SK-N-SH (cell line): Measurements from ENCODE around the gene MRPS24. TPM values are rescaled to one million over a fixed set of nuclear protein-coding genes. Genes with fewer than 3 reads are reported as not detected.

ENCODE experiments used
- CTCF ChIA-PET: fragments of 300-600, 350-600 bp; formaldehyde crosslinking; extraction: SDS; loops from one replicate; lab custom pipeline; 2021; lab: Yijun Ruan, JAX
- POLR2A ChIA-PET: fragments of 350-600 bp; sonication (Branson Sonifier 250); formaldehyde crosslinking; extraction: SDS; loops from one replicate; lab custom pipeline; 2020; ENCODE audit warnings: antibody characterized with exemption, inconsistent platforms; lab: Yijun Ruan, JAX
- DNase-seq: peaks from one replicate; pipeline ENCODE4 v3.0.0; 2012
- H2AFZ ChIP-seq: fragments of 200-600 bp; sonication (generic); 2 replicates; pipeline ENCODE4 v1.8.1; 2016; ENCODE audit warnings: antibody characterized with exemption, mild to moderate bottlenecking, low read depth
- H3F3A ChIP-seq: fragments of 200-600 bp; sonication (generic); replicated peaks from 2 replicates; pipeline ENCODE3; 2016; ENCODE audit warnings: antibody characterized with exemption, mild to moderate bottlenecking; ENCODE audit not compliant: insufficient read depth
- H3K27ac ChIP-seq, 2 experiments: fragments of 200-500 bp in 1 of 2; fragments of 200-600 bp in 1 of 2; sonication (Bioruptor generic) in 1 of 2; sonication (generic), shearing (Covaris generic) in 1 of 2; 2 replicates each; pipeline versions ENCODE4 v1.5.1 to v1.6.1; 2014 to 2016; ENCODE audit warnings: low read depth in 2 of 2, inconsistent platforms in 1 of 2, low read length in 1 of 2, mild to moderate bottlenecking in 1 of 2, mixed read lengths in 1 of 2
- H3K27me3 ChIP-seq: fragments of 200-600 bp; sonication (generic), shearing (Covaris generic); 2 replicates; pipeline ENCODE4 v1.6.1; 2016; ENCODE audit warnings: mixed run types; ENCODE audit not compliant: insufficient read depth
- H3K36me3 ChIP-seq, 2 experiments: fragments of 200-500 bp in 1 of 2; fragments of 200-600 bp in 1 of 2; sonication (Bioruptor generic) in 1 of 2; sonication (generic) in 1 of 2; replicated peaks in 1 of 2; 2 replicates each; pipeline versions ENCODE3 to v1.5.1; 2014 to 2016; ENCODE audit warnings: low read length in 1 of 2, mild to moderate bottlenecking in 1 of 2; ENCODE audit not compliant: insufficient read depth in 2 of 2, control insufficient read depth in 1 of 2
- H3K4me1 ChIP-seq, 2 experiments: fragments of 200-500 bp in 1 of 2; fragments of 200-600 bp in 1 of 2; sonication (Bioruptor generic) in 1 of 2; sonication (generic), shearing (Covaris generic) in 1 of 2; 2 replicates each; pipeline versions ENCODE4 v1.5.1 to v1.6.1; 2014 to 2016; ENCODE audit warnings: low read depth in 1 of 2, low read length in 1 of 2, mixed run types in 1 of 2; ENCODE audit not compliant: insufficient read depth in 2 of 2, control insufficient read depth in 1 of 2
- H3K4me2 ChIP-seq: fragments of 200-600 bp; sonication (generic), shearing (Covaris generic); 2 replicates; pipeline ENCODE4 v1.6.1; 2017; ENCODE audit warnings: mixed run types
- H3K4me3 ChIP-seq, 2 experiments: fragments of 200-500 bp in 1 of 2; fragments of 200-600 bp in 1 of 2; sonication (Bioruptor generic) in 1 of 2; sonication (generic), shearing (Covaris generic) in 1 of 2; 2 replicates each; pipeline versions ENCODE4 v1.5.1 to v1.8.1; 2014 to 2016; ENCODE audit warnings: low read depth in 2 of 2, inconsistent platforms in 1 of 2, low read length in 1 of 2, mild to moderate bottlenecking in 1 of 2, mixed read lengths in 1 of 2, moderate library complexity in 1 of 2
- H3K79me2 ChIP-seq: fragments of 200-600 bp; sonication (generic); 2 replicates; pipeline ENCODE4 v1.8.1; 2017; ENCODE audit warnings: mild to moderate bottlenecking; ENCODE audit not compliant: insufficient read depth
- H3K9ac ChIP-seq: fragments of 200-600 bp; sonication (generic); 2 replicates; pipeline ENCODE4 v1.6.1; 2017; ENCODE audit warnings: mixed run types
- H3K9me2 ChIP-seq: fragments of 200-600 bp; sonication (generic); 2 replicates; pipeline ENCODE4 v1.6.1; 2017; ENCODE audit warnings: mixed run types
- H3K9me3 ChIP-seq: fragments of 200-600 bp; sonication (generic); 2 replicates; pipeline ENCODE4 v1.6.1; 2017; ENCODE audit warnings: mixed run types, mild to moderate bottlenecking, moderate library complexity
- H4K20me1 ChIP-seq: fragments of 200-600 bp; sonication (generic); 2 replicates; pipeline ENCODE4 v1.6.1; 2017; ENCODE audit warnings: mild to moderate bottlenecking, mixed run types; ENCODE audit not compliant: insufficient read depth
- CTCF ChIP-seq: fragments of 200-600 bp; sonication (generic); IDR thresholded peaks from 2 replicates; pipeline ENCODE4 v1.6.1; 2017; ENCODE audit warnings: antibody characterized with exemption, mild to moderate bottlenecking, moderate library complexity
- EP300 ChIP-seq, 2 experiments: IDR thresholded peaks; 2 replicates each; pipeline versions ENCODE4 v1.4.0 to v1.6.1; 2012; ENCODE audit warnings: borderline replicate concordance in 1 of 2, low read depth in 1 of 2, low read length in 1 of 2
- FOSL2 ChIP-seq: IDR thresholded peaks from 2 replicates; pipeline ENCODE4 v1.4.0; 2012; ENCODE audit warnings: low read depth, mild to moderate bottlenecking, moderate library complexity, borderline replicate concordance
- FOXM1 ChIP-seq: IDR thresholded peaks from 2 replicates; pipeline ENCODE4 v1.4.0; 2012; ENCODE audit warnings: low read depth, mild to moderate bottlenecking
- GABPA ChIP-seq: IDR thresholded peaks from 2 replicates; pipeline ENCODE4 v1.4.0; 2012; ENCODE audit warnings: low read depth, mild to moderate bottlenecking
- GATA2 ChIP-seq: sonication (generic); formaldehyde crosslinking; IDR thresholded peaks from 2 replicates; pipeline ENCODE4 v1.5.0; 2020; ENCODE audit warnings: mild to moderate bottlenecking, missing genetic modification reagents
- JUND ChIP-seq: IDR thresholded peaks from 2 replicates; pipeline ENCODE4 v1.4.0; 2012
- MAX ChIP-seq: IDR thresholded peaks from 2 replicates; pipeline ENCODE4 v1.4.0; 2012; ENCODE audit warnings: low read depth
- MEF2A ChIP-seq: IDR thresholded peaks from 2 replicates; pipeline ENCODE4 v1.4.0; 2012; ENCODE audit warnings: low read depth, borderline replicate concordance
- MXI1 ChIP-seq: IDR thresholded peaks from 2 replicates; pipeline ENCODE4 v1.6.1; 2012; ENCODE audit warnings: mild to moderate bottlenecking, low read depth, low read length, improper control_type of control experiment
- NFIC ChIP-seq: IDR thresholded peaks from 2 replicates; pipeline ENCODE4 v1.4.0; 2012; ENCODE audit warnings: borderline replicate concordance
- NRF1 ChIP-seq: IDR thresholded peaks from 2 replicates; pipeline ENCODE4 v1.6.1; 2012; ENCODE audit warnings: low read depth, mild to moderate bottlenecking, low read length
- RFX5 ChIP-seq: IDR thresholded peaks from 2 replicates; pipeline ENCODE4 v1.6.1; 2012; ENCODE audit warnings: mild to moderate bottlenecking, improper control_type of control experiment, low read length
- SIN3A ChIP-seq: IDR thresholded peaks from 2 replicates; pipeline ENCODE4 v1.6.1; 2012; ENCODE audit warnings: low read depth, mild to moderate bottlenecking, low read length, moderate library complexity, borderline replicate concordance
- TCF12 ChIP-seq: IDR thresholded peaks from 2 replicates; pipeline ENCODE4 v1.4.0; 2012
- TEAD4 ChIP-seq: IDR thresholded peaks from 2 replicates; pipeline ENCODE4 v1.4.0; 2012; ENCODE audit warnings: mild to moderate bottlenecking, borderline replicate concordance; ENCODE audit not compliant: insufficient read depth
- WGBS: methylation state at CpG from one replicate; pipeline ENCODE4 v1.1.6; 2017; ENCODE audit warnings: low lambda C conversion rate; 5-methylcytosine and 5-hydroxymethylcytosine counted together
- polyA plus RNA-seq, 3 experiments: library from polyadenylated mRNA; depleted of rRNA; stranded (reverse); fragments of >200 nt; gene quantifications; 2 replicates each; pipeline ENCODE4 v1.2.3, GENCODE V29; 2012
- TF ChIP-seq, protein P1 (sequence below): IDR thresholded peaks from 2 replicates; pipeline ENCODE4 v1.4.0; 2012; ENCODE audit warnings: low read depth, borderline replicate concordance

Gene MRPS24
- polyA plus RNA-seq, 1 of the 3 experiments (the other 2 are of a cell fraction) = 234 TPM

- 96% methylated on average over 4 of the region's 4 CpGs for WGBS
- Histone ChIP-seq H3F3A (peaks cover 8% of the 10 kb centered on the region), H3K9ac (no peak overlapping the region), H4K20me1 (peaks cover 9% of the 10 kb centered on the region), H3K27me3 (no peaks in the 10 kb centered on the region), H3K9me3 (no peaks in the 10 kb centered on the region), H3K36me3 (peaks cover 38 to 44% of the 10 kb centered on the region in 2 experiments), H3K4me2 (no peak overlapping the region), H3K27ac (no peak overlapping the region), H3K9me2 (no peaks in the 10 kb centered on the region), H3K4me1 (peaks cover 2 to 6% of the 10 kb centered on the region in 2 experiments; a peak in 3 of 4 replicates), H3K4me3 (no peak overlapping the region), H2AFZ (no peak overlapping the region), H3K79me2 (peaks cover 34% of the 10 kb centered on the region)
- CTCF ChIA-PET = interaction anchor here (0.7 to 1.6 kb wide), 3 partner anchors 43 to 136 kb away, joined by 3 to 8 read pairs (median 4); no protein-coding TSS in a partner anchor
- POLR2A ChIA-PET = no interaction called here
- DNase-seq = no peak
- TF ChIP-seq MAX (no peak), SIN3A (no peak), NFIC (no peak), NRF1 (no peak), MEF2A (no peak), EP300 (IDR thresholded peaks at IDR 0.05; ENCODE audit: borderline replicate concordance in 1 of 2, low read depth in 1 of 2, low read length in 1 of 2) (no peak), GATA2 (no peak)
These were observed 14.9 kb upstream of the MRPS24 start for GRCh38 chr7:43884209-43884608.

DNA sequence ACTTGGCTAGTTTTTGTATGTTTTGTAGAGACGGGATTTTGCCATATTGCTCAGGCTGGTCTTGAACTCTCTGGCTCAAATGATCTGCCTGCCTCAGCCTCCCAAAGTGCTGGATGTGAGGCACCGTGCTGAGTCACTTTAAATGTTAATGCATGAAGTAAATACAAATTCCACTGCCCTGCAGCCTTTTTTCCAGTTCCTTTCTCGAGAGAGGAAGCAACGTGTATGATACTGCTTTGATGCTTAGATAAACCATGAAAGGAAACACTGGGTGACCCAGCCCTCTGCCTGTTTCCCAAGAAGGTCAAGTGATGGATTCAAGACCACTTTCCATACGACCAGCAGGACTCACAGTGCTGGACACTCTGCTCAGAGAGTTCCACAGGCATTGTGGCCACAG is 11.3 kb upstream of the MRPS24 start:
- POLR2A ChIA-PET = no interaction called here
- Histone ChIP-seq H3K36me3 (peaks cover 42 to 67% of the 10 kb centered on the region in 2 experiments), H3K4me2 (no peak overlapping the region)

GRCh38 chr7:43879477-43879876 is 10.2 kb upstream of the MRPS24 start:
- ChIA-PET POLR2A (interaction anchor here (0.8 kb wide), 1 partner anchor 10 kb away, joined by 3 read pairs; no protein-coding TSS in a partner anchor), CTCF (interaction anchor here (0.6 to 1.6 kb wide), 6 partner anchors 10 to 938 kb away, joined by 3 to 6 read pairs (median 3); partner anchors contain the start of gene MRPS24)
- Histone ChIP-seq H3K36me3 (peaks cover 36 to 69% of the 10 kb centered on the region in 2 experiments), H3K27ac (peak overlapping the region; percentile 30 to 45; a peak in 3 of 4 replicates), H3K4me3 (no peak overlapping the region), H3K4me1 (peaks cover 0 to 9% of the 10 kb centered on the region in 2 experiments; a peak in 3 of 4 replicates), H3K4me2 (peak overlapping the region; percentile 18), H3K9ac (no peak overlapping the region), H3K79me2 (peaks cover 6% of the 10 kb centered on the region; the same call in 1 of the 2 replicates), H4K20me1 (no peaks in the 10 kb centered on the region), H3K9me3 (no peaks in the 10 kb centered on the region), H3K27me3 (no peaks in the 10 kb centered on the region), H2AFZ (no peak overlapping the region), H3K9me2 (no peaks in the 10 kb centered on the region), H3F3A (peaks cover 3% of the 10 kb centered on the region)
- no peak for DNase-seq
- WGBS = 40% methylated on average over 2 of the region's 2 CpGs
- TF ChIP-seq, protein P1, sequence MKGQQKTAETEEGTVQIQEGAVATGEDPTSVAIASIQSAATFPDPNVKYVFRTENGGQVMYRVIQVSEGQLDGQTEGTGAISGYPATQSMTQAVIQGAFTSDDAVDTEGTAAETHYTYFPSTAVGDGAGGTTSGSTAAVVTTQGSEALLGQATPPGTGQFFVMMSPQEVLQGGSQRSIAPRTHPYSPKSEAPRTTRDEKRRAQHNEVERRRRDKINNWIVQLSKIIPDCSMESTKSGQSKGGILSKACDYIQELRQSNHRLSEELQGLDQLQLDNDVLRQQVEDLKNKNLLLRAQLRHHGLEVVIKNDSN = peak; percentile 36; the same call in 1 of the 2 replicates
- no peak for TF ChIP-seq GATA2
- no peak for TF ChIP-seq CTCF
- no peak for TF ChIP-seq FOXM1
- peak; percentile 35; the same call in 1 of the 2 replicates for TF ChIP-seq FOSL2
- no peak for TF ChIP-seq NFIC
- TF ChIP-seq MAX = 0 out of 2 replicates have a peak, but pooled peaks have one; percentile 6
- no peak for TF ChIP-seq MXI1

More for the DNA sequence above, 11.3 kb upstream of the MRPS24 start:
- TF ChIP-seq GABPA (no peak), RFX5 (no peak), TEAD4 (no peak), JUND (no peak), TCF12 (no peak), SIN3A (no peak)
- TF ChIP-seq, all 33 proteins: peak for 0
- Histone ChIP-seq H3K79me2 (peaks cover 13% of the 10 kb centered on the region; the same call in 1 of the 2 replicates), H3K9me2 (no peaks in the 10 kb centered on the region), H4K20me1 (no peaks in the 10 kb centered on the region), H3K27me3 (no peaks in the 10 kb centered on the region), H3K4me3 (no peak overlapping the region), H3K4me1 (peaks cover 0 to 9% of the 10 kb centered on the region in 2 experiments; a peak in 3 of 4 replicates), H3F3A (peaks cover 3% of the 10 kb centered on the region), H3K27ac (no peak overlapping the region), H3K9ac (no peak overlapping the region), H2AFZ (no peak overlapping the region), H3K9me3 (no peaks in the 10 kb centered on the region)
- DNase-seq = no peak
- WGBS = 83% methylated on average over 5 of the region's 5 CpGs
- CTCF ChIA-PET = interaction anchor here (0.9 to 1.6 kb wide), 2 partner anchors 18 to 42 kb away, joined by 3 to 6 read pairs; no protein-coding TSS in a partner anchor
